HG03439 (cell line): ENCODE measurements around the gene ARHGAP27.
A peak's percentile ranks its signal among the peaks of the same experiment; 100 is the strongest.
"Not testable (repeated sequence)": the region's sequence is repeated elsewhere in the genome, so short reads cannot be mapped to it uniquely, and the experiment has no call there.

ENCODE experiments used
- ATAC-seq: cut with Tn5 transposase; IDR thresholded peaks from one replicate; pipeline ENCODE4 v1.9.1; 2021; ENCODE audit warnings: mild to moderate bottlenecking, moderate library complexity; ENCODE audit not compliant: unreplicated experiment

The ARHGAP27 gene

GRCh38 chr17:45432405-45433158 is at the start of gene ARHGAP27:
Gene ARHGAP27, minus strand, starts transcription at chr17:45432870. Its CDS starts 2,591 bp downstream, at chr17:45430279.
- ATAC-seq = no peak

DNA sequence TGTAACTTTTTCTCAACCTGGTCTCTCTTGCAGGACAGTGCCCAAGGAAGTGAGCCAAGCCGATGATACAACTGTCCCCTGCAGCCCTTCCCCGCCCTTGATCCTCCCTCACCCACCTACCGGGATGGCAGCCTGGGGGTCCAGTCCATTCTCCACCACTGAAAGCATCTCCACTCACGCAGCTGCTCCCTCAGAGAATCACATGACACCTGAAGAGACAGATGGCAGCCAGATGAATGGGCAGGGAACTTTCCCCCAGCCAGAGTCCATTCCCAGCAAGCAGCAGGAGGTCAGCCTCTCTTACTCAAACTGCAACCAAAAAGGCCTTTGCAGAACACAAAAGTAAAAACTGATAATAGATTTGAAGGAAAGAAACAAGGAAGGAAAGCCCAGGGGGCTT is 49.6 kb upstream of the ARHGAP27 start:
- ATAC-seq = not testable (repeated sequence)

DNA sequence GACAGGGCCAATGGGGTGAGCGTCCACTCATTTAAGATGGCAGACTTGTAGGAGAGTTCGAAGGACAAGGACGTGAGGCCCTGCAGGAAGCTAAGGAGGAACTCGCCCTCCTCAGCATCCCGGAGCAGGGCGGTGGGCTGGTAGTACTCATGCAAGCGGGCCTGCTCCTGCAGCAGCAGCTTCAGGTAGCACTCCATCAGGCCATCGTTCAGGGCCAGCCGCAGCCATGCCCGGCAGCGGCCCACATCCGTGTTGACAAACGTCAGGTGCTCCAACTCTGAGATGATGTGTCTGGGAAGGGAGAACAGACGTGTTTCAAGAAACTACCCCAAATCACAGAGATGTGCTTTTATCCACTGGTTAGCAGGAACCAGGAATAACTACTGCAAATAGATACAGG is 42.8 kb upstream of the ARHGAP27 start:
- not testable (repeated sequence) for ATAC-seq

- ATAC-seq = not testable (repeated sequence)
Observed at GRCh38 chr17:45472249-45472648, 39.6 kb upstream of the ARHGAP27 start.

DNA sequence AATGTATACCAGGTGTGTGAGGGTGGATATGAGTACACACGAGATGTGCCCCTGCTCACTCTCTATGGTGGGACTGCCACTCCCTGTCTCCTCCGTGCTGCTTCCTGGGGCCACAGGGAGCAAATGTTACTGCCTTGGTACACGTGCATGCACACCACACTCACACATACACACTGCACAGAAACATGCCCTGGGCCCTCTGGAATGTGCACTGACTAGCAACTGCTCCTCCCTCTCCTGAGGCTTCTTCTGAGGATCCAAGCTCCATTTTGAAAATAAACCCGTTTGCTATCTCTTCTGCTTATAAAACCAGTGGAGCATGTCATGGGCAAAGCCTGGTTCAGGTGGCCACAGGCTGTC is 36.5 kb upstream of the ARHGAP27 start:
- not testable (repeated sequence) for ATAC-seq

DNA sequence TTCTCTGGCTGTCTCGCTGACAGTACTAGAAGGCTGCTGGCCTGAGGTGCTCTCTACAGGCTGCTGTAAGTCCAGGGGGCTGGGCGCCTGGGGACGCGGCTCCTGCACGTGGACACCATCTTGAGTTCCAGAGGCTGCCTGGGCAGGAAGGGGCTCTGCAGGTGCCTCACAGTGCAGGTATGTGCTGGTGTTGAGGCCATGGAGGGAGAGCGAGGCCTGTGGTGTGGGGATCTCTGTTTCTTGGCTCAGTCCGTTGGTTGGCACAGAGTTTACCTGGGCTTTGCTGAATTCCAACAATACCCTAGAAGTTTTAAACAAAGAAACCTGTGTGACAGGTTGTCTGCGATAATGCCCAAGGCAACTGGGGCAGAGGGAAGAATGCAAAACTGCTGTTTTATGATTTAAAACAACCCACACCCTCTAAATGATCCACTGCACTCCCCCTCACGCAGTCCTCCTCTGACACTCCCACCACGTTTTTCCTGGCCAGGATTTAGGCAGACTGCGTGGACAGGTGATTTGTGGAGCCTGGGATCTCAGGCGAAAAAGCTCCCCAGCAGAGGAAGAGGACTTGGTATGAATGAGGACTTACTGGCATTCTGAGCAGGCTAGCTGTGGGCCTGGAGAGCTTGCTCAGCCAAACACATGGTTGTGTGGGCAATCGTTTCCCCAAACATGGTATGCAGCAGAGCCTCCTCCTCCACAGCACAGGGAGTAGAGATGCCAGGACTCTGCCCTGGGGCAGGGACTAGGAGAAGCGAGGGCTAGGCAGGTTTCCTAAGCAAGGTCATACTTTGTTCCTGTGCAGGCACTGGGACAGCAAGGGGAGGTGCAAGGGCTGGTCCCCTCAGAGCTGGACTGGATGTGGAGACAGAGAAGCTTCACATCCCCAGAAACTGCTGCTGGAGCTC is 35.9 kb upstream of the ARHGAP27 start:
- ATAC-seq = not testable (repeated sequence)

GRCh38 chr17:45461524-45462327 is 29.1 kb upstream of the ARHGAP27 start:
- peak; percentile 88 for ATAC-seq

- not testable (repeated sequence) for ATAC-seq
Observed at GRCh38 chr17:45460422-45460821, 27.8 kb upstream of the ARHGAP27 start.

- not testable (repeated sequence) for ATAC-seq
Observed at GRCh38 chr17:45454341-45454740, 21.7 kb upstream of the ARHGAP27 start.

- ATAC-seq = not testable (repeated sequence)
Observed at GRCh38 chr17:45453731-45454130, 21.1 kb upstream of the ARHGAP27 start.

DNA sequence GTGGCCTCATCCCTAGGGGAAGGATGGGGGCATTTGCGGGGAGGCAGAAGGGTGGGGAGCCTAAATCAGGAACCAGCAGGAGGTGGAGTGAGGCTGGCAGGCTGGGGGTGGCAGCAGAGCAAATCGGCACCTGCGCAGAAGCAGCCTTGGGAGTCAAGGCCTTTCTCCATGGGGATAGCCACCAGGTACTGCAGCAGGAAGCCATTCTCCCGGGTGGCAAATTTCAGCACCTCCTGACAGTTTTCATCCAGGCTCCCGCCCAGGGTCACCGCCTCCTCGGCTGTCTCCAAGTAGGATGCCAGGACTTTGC is 20.5 kb upstream of the ARHGAP27 start:
- ATAC-seq = not testable (repeated sequence)

- ATAC-seq = not testable (repeated sequence)
Observed at GRCh38 chr17:45452329-45453224, 19.9 kb upstream of the ARHGAP27 start.

DNA sequence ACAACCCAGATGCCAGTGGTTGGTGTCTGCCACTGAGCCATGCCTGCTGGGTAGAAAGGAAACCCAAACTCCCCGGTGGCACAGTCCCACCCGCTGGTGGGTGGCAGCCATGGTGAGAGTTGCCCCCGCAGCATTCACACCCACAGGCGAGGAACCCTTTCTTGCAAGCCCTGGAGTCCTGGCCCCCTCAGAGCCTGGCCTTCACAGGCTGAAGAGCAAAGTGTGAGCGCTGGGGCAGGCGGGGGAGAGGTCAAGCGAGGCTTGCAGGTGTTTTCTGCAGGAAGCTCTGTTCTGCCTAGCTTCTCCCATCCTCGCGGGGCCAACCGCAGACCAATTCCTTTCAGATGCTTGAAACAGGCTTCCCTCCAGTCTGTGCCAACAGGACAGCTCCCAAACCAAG is 19.0 kb upstream of the ARHGAP27 start:
- not testable (repeated sequence) for ATAC-seq

DNA sequence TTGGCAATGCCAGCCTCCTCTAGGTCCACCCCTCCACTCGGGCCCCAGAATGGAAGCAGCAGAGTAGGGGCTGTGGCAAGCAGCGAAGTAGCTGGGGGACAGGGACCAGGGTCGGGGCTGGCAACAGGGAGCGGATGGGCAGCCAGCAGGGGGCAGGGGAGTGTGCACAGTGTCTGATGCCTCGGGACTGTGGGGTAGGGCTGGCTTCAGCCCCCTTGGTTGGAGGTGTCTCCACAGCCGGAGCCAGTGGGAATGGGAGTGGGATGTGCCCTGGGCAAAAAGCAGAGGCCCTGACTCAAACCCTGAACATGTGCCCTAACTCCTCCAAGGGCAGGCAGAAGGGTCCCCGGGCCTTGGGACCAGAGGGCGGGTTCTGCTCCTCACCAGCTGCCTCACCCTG is 18.5 kb upstream of the ARHGAP27 start:
- no peak for ATAC-seq

GRCh38 chr17:45449708-45450329 is 17.1 kb upstream of the ARHGAP27 start:
- ATAC-seq = not testable (repeated sequence)

- ATAC-seq = not testable (repeated sequence)
Observed at GRCh38 chr17:45449260-45449659, 16.6 kb upstream of the ARHGAP27 start.

GRCh38 chr17:45448483-45448882 is 15.8 kb upstream of the ARHGAP27 start:
- not testable (repeated sequence) for ATAC-seq

- not testable (repeated sequence) for ATAC-seq
Observed at GRCh38 chr17:45448066-45448465, 15.4 kb upstream of the ARHGAP27 start.

DNA sequence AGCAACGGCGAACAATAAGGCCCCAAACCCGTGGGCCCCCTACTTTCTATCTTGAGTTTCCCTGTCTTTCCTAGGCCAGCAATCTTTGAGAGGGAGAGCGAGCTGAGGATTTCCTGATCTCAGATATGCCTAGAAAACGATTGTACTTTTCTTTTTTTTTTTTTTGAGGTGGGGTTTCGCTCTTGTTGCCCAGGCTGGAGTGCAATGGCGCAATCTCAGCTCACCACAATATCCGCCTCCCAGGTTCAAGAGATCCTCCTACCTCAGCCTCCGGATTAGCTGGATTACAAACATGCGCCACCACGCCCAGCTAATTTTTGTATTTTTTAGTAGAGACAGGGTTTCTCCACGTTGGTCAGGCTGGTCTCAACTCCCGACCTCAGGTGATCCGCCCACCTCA is 15.0 kb upstream of the ARHGAP27 start:
- not testable (repeated sequence) for ATAC-seq
